AG08396 (cell line): Measurements from ENCODE around the gene PCOLCE2.

Source experiments
- DNase-seq: peaks from one replicate; pipeline ENCODE4 v3.0.0; 2012; ENCODE audit warnings: low spot score, mixed read lengths

Gene PCOLCE2

DNA sequence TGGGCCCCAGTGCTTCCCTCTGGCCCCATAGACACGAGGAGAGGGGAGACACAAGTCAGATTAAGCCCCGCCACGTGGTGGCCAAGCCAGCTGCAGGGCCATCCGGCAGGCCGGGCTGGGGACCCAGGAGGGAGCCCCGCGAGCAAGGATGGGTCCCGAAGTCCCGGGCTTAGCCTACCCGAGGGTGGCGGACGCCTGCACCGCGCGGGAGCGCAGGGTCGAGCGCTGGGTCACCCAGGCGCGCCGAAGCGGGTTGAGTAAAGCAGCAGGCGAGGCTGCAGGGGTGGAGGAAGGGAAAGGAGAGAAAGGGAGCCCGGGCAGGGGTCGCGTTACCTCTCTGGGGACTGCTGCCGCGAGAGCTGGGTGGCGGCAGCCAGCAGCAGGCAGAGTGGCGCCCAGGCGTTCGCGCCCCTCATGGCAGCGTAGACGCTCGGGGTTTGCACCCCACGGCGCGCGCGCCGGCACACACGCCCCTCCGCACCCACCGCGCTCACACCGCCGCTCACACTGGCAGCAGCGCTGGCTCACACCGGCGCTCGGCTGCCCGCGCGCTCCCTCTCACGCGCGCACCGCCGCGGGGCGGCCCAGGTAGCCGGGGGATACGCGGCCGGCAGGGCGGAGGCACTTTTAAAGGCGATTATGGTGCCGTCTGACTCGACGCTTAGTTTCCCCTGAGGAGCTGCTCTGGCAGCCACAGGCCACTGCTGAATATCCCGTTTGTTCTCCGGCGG is at the start of gene PCOLCE2:
PCOLCE2 (minus strand) TSS at position 603 of the 731 bp plus-strand sequence; CDS start at position 416, 187 bp downstream.
- DNase-seq = peak; percentile 51

DNA sequence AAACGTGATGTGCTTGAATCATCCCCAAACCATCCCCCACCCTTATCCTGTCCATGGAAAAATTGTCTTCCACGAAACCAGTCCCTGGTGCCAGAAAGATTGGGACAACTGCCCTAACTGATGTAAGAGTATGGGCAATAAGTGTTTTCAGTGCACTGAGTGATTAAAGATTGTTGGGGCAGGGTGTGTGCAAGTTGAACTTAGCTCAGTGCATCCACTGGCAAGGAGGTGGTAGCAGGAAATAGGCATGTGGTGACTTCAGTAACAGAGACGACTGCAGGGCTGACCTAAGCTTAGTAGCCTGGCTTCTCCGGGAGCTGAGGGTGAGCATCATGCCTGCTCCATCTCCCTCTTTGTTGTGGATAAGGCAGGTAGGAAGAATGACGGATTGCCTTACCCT is 47.1 kb upstream of the PCOLCE2 start:
- no peak for DNase-seq

DNA sequence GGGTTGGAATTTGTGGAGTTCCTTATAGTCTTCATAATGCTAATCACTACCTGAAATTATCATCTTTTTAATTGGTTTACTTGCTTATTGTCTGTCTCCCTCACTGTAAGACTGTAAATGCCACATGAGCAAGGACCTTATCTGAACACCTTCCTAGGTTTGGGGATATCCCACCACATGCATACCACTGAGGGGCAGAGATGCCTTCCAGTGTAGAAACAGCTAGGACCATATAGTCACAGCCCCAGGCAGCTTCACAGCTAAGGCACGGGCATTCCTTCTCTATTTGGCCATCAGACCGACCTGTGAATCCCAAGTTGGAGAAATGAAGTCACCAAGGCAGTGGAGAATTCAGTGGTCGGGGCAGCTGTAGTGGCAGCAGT is 46.0 kb upstream of the PCOLCE2 start:
- no peak for DNase-seq

DNA sequence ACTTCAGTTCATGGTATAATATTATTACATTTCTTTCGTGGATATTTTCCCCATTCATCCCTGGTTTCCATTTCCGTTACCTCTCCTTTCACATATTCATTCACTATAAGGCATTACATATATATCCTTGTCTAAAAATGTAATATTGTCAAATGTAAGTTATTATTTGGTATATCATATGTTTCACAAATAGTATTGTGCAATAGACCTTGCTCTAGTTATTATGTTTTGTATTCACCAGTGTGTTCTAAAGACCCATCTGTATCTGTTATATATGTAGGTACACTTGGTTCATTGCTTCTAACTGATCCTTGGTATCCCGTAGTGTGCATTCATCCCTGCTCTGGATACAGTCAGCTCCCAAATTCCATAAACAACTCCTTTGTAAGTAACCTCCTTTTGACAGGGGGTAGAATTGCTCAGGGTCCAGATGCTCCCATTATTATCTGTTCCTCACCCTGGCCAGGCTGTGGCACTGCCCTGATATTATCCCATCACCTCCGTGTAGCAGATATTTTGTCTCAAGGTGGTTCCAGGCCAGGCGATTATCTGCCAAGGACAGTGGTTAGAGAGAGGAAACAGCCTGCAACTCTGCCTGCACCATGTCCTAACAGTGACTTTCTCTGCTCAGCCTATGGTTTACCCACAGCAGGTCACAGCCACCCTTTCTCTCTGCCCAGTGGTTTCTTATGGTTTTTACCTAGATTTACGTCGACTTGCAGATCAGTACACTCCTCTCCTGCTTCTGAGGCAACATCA is 45.4 kb upstream of the PCOLCE2 start:
- no peak for DNase-seq

DNA sequence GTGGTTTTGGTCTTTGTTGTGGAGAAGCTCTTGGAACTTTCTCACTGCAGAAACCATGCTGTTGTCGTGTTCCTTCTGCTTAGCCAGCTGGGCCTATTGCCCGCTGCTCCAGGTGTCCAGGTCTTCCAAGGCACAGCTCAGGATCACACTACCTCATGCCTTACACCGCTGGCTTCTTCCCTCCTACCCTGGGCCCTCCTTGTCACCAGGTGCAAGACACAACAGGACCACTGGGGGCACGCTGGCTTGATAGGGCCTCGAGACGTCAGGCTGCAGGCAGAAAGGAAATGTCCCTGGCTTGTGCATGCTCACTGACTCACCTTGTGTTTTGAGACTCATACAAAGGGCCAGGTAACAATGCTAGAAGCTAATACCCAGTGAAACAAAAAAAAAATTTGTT is 42.3 kb upstream of the PCOLCE2 start:
- no peak for DNase-seq

GRCh38 chr3:142930463-142930862 is 41.6 kb upstream of the PCOLCE2 start:
- DNase-seq = no peak

DNA sequence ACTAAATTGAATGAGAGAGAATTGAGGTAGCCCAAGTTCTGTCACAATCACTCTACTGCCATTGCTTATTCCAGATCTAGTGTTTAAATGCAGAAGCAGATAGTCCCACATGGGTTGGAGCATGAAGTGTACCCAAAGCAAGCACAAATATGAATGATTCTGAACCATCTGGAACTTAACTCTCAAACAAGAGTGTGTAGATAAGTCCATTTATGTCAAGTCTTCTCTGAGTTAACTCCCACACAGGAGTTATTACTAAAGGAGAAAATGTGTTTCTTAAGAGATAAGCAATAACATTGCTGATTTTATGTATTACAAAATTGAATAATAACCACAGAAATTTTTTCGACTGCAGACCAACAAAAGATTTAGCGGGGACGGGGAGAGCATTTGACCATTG is 41.0 kb upstream of the PCOLCE2 start:
- DNase-seq = no peak

DNA sequence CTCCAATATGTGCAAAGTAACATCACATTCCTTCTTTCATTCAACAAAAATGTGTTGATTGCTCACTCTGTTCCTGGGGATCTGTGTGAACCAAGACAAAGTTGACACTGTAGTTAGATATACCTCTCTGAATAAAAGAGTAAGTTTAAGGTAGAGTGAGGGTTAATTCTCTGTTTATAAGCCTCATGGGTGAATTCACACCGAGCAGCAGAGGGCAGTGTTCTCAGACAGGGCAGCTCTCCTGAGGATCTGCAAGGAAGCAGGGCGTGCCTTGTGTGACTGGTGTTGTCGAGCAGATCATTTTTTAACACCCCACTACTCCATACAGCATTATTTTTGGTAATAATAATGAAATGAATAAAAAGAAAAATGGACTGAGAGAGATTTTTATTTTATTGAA is 40.2 kb upstream of the PCOLCE2 start:
- no peak for DNase-seq

DNA sequence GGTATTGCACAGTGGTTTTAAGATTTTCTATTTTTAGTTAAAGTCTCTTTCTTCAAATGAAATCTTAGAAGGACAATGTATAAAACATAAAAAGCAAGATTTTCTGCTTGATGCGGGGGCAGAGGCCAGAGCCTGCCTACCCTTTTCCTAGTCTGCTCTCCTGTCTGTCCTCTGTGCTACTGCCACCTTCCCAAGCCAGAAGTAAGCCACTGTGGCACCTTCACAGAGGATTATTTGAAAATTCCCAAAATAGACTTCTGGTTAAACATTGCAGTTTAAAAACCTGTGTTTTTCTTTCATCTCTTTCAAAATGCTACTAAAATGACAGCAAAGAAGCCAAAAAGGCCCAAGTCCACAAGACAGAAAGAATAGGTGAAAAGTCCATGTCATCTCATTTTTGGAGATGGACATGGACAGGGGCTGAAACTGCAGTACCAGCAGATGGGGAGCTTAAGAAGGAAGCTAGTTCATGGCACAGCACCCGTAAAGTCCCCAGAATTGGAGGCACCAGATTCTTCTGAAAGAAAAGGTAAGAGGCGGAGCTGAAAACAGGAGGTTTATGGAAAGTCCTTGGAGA is 37.6 kb upstream of the PCOLCE2 start:
- no peak for DNase-seq

DNA sequence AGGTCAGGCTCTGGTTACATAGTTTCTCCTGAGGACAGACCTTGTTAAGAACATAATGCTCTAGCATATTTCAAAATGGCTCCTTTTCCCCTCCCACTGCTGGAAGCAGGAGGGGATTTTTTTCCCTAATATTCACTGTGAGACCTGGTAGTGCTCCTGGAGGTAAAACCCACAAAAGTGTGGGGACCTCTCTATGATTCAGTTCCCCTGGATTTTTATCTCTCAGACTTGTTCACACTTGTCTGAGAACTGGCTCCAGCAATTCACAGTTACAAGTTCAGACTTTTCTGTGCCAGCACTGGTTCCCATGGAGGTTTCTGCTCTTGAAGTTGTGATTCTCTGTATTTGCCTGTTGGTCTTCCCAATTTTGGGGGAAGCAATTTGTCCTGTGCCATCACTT is 36.3 kb upstream of the PCOLCE2 start:
- no peak for DNase-seq

DNA sequence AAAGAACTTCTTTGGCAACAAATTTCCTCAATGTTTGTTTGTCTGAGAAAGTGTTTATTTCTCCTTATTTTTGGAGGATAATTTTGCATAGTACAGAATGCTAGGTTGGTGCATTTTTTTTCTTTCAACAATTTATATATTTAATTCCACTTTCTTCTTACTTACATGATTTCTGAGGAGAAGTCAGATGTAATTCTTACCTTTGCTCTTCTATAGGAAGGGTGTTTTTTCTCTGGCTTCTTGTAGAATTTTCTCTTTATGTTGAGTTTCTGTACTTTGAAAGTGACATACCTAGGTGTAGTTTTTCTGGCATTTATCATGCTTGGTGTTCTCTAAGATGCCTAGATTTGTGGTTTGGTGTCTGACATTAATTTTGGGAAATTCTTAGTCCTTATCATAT is 34.8 kb upstream of the PCOLCE2 start:
- no peak for DNase-seq

DNA sequence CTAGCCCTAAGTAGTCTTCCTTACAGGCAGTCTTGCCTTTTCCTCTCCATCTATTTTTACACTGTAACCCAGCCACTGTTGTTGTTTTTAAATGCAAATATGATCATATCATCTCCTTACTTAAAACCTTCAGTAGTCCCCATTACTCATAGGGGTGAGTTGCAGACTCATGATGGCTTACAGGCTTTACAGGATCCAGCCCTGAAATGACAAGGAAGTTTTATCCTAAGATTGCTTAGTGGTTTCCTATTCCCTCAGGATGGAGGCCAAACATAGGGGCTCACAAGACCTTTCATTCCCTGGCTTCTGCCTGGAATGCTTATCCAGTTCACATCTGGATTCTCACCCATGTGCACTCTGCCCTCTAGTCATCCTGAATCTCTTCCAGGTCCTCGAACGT is 27.7 kb upstream of the PCOLCE2 start:
- no peak for DNase-seq

- no peak for DNase-seq
Measured at GRCh38 chr3:142915636-142916035, 26.8 kb upstream of the PCOLCE2 start.

GRCh38 chr3:142914286-142914811 is 25.5 kb upstream of the PCOLCE2 start:
- no peak for DNase-seq

DNA sequence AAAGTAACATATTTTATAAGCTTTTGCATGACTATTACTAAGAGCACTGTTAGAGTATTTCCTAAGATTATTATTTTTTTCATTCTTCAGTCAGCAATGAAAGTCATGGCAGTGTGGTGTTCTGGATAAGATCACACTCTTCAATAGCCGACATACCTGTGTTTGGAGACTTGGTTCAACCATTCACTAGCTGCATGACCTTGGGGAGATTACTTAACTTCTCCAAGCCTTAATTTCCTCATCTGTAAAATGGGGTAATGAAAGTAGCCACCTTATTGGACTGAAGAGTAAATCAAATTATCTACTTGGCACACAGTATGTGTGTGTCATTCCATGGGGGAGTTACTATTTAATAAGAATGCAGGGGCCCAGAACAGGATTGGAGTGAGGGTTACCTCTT is 24.5 kb upstream of the PCOLCE2 start:
- DNase-seq = no peak

DNA sequence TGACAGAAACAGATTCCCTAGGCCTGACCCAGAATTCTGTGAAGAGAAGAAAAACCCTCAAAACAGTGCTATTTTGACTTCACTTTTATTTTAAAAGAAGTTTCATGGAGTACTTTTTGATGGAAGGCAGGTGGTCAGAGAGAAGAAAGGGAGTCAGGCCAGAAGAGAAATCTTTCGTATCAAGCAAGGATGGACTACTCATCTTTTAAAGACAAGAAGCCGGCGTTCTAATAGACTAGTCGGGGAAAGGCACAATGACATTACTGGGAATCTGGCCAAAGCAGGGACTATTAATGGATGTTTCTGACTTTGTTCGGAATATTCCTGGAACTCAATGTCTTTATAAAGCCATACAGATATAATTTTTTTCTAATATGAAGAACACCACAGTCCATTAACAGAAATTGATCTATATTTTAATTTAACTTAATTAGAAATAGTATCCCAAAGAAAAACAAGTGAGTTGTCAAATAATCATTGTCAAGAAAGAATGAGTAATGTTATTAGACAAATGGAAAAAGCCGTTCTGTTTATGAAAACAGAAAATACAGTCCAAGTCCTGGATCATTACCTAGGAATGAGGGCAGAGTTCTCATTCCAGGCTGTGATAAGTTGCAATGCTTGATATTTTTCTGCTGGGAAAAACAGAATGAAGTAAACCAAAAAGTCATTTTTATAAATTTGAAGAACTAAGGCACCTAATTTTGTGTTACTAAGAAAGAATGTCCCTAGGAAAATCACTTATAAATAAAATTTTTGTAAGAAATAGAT is 23.7 kb upstream of the PCOLCE2 start:
- no peak for DNase-seq

DNA sequence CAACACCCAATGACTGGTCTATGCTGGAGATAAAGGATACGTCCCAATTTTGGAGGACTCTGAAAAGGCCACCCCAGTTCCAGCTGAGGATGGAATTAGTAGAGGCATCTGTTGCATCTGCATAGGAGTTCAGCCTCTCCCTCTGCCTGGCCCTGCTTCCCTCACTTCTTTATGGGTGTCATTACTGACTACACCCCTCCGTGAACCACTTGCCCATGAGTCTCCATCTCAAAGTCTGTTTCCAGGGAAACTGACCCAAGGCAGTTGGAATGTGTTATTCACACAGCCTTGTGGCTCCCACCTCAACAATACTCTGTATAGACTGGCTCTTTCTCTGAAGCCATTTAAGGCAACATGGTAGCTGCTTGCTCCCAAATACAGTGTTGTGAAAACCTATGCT is 21.4 kb upstream of the PCOLCE2 start:
- no peak for DNase-seq

DNA sequence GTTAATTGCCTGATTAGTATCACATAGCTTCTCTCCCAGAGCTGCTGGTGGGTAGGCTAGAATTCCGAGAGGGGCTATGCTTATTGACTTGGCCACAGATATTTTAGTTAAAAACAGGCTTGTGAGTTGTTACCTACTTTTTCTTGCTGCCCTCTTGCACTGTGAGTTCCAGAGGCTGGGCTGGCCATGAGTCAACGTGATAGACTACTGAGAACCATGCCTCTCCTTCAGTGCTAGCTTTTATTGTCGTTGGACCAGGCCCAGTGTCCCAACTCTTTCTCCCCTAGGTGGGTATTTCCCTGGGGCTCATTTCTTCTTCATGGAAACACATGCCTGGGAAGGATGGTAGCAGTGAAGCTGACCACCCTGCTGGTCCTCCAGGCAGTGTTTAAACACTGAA is 20.4 kb upstream of the PCOLCE2 start:
- DNase-seq = no peak

GRCh38 chr3:142907996-142908395 is 19.1 kb upstream of the PCOLCE2 start:
- DNase-seq = no peak

DNA sequence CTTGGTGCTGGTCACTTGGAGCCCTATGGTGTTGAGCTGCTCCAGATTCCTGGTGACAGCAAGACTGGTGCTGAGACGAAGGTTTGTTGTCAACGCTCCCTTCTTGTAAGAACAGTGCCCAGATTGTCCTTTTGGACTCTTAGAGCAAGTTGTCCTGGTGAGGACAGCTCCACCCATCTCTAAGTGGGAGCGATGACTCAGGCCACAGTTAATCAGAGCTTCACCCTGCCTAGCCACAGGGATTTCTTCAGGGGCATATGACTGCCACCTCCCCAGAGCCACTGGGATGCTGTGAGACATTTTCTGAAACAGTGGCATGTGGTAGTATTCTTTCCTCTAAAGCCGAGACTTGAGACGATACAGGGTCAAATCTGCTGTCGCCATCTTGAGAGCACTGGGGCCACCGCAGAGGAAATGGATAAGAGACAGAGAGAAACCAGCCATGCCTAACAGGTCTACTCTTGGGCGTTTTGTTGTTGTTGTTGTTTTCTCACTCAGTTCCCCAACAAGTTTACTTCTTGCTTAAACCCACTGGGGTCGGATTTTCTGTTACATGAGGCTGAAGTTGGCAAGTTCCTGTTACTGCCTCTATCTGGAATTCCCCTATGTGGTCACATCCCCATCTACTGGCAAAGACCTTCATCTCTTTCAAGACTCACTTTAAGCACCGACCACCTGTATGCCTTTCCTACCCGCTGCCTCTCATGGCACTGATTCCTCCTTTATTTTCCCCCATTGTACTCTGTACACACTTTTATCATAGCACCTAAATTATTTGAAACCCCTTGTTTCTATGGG is 16.0 kb upstream of the PCOLCE2 start:
- DNase-seq = no peak

- no peak for DNase-seq
Measured at GRCh38 chr3:142902356-142902755, 13.5 kb upstream of the PCOLCE2 start.
